ENCODE data around the gene PARN.
"Not testable (repeated sequence)": the region's sequence is repeated elsewhere in the genome, so short reads cannot be mapped to it uniquely, and the experiment has no call there.

The PARN gene

GRCh38 chr16:14450846-14451245 lies 179.2 kb downstream of the PARN start:
- no peak for DNase-seq (ENCODE audit: low read depth)
- no peak overlapping the region for H3K4me3 ChIP-seq (ENCODE audit: low read depth, low read length)

- no peak overlapping the region for H3K4me3 ChIP-seq (ENCODE audit: low read depth, low read length)
- DNase-seq (ENCODE audit: low read depth), result no peak
Observed at GRCh38 chr16:14449790-14450480, 180.1 kb downstream of the PARN start.

GRCh38 chr16:14449334-14449733 lies 180.7 kb downstream of the PARN start:
- DNase-seq (ENCODE audit: low read depth), result no peak
- no peak overlapping the region for H3K4me3 ChIP-seq (ENCODE audit: low read depth, low read length)

DNA sequence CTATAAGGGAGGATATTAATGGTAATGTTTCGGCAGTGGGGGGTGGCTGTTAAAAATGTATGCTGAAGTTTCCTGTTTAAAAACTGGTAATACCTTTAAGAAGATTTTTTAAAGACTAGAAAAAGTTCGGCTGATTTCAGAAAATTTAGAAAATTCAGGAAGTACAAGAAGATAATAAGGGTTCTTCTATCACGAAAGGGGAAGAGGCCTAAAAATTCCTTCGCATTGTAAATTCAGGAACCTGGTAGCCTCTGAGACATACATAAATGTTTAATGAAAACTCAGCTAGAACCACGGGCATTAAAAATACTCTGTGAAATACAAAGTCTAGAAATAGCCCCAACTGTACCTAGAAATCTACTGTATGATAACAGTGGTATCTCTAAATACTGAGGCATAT lies 181.2 kb downstream of the PARN start:
- DNase-seq (ENCODE audit: low read depth), result no peak

DNA sequence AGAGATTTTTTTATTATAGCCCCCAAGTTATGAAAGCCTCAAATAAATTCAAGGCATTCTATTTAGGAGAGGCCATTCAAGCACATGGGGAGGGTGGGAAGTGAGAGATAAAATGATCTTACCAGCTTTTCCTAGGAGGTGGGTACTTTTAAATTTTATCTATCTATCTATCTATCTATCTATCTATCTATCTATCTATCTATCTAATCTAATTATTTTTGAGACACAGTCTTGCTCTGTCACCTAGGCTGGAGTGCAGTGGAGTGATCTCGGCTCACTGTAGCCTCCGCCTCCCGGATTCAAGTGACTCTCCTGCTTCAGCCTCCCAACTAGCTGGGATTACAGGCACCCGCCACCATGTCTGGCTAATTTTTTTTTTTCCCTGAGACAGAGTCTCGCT lies 182.3 kb downstream of the PARN start:
- no peak for DNase-seq (ENCODE audit: low read depth)
- H3K4me3 ChIP-seq (ENCODE audit: low read depth, low read length), result no peak overlapping the region

More for the DNA sequence above, 181.2 kb downstream of the PARN start:
- no peak overlapping the region for H3K4me3 ChIP-seq (ENCODE audit: low read depth, low read length)

GRCh38 chr16:14446796-14447195 lies 183.3 kb downstream of the PARN start:
- H3K4me3 ChIP-seq (ENCODE audit: low read depth, low read length), result no peak overlapping the region
- DNase-seq (ENCODE audit: low read depth), result no peak

DNA sequence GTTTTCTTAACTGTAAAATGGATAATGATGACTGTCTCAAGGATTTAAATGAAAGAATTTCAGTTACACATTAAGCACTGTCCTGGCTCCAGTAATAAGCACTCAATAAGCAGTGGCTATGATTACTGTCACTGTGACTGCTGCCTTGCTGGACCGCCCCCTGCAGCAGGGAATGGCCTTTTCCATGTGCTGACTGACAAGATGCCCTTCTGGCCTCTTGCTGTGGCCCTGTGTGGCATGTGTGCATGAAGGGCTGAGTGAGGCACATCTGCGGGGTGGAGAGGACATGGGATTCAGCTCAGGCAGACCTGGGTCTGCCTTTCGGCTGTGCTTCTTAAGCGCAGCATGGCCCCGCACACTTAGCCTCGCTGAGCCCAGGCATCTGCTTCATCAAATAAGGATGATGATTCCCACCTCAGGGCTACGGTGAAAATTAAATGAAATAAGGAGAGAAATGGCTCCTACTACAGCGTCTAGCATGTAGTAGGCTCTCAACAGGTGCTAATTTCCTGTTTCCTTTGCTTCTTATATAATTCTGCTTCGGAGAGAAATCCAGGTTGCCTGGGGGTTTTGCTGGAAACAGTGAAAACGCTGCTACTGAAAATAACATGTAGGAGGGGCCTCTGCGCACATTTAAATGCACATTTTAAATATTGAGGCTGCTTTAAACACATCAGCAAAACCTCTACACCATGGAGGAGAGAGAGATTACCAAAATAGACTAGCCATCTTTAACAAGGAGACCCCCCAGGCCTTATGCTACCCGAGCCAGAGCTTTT lies 183.9 kb downstream of the PARN start:
- DNase-seq (ENCODE audit: low read depth), result no peak
- H3K4me3 ChIP-seq (ENCODE audit: low read depth, low read length), result no peak overlapping the region

DNA sequence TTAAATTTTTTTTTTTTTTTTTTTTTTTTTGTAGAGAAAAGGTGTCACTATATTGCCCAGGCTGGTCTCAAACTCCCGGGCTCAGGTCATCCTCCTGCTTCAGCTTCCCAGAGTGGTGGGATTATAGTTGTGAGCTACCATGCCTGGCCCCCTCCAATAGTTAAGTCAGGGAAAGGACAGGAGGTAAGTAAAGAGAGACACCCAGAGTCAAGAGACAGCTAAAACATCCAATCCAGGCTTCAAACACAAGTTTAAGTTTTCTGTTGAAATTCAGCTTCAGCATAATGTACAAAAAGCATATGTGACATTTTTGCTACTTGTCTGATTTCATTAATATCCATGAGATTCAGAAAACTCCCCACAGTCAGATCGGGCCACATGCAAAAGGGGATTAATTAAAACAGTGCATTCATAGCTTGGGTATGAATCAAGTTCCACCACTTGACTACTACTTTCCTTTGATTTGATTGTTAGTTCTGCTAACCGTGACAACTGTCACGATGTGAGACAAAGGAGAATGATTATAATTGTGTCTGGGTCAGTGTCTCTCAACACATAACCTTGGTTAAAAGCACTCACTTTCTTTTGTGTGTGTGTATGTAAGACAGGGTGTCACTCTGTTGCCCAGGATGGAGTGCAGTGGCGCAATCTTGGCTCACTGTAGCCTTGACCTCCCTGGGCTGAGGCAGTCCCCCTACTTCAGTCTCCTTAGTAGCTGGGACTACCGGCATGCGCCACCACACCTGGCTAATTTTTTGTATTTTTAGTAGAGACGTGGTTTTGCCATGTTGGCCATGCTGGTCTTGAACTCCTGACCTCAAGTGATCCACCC lies 184.9 kb downstream of the PARN start:
- no peak for DNase-seq (ENCODE audit: low read depth)
- no peak overlapping the region for H3K4me3 ChIP-seq (ENCODE audit: low read depth, low read length)

DNA sequence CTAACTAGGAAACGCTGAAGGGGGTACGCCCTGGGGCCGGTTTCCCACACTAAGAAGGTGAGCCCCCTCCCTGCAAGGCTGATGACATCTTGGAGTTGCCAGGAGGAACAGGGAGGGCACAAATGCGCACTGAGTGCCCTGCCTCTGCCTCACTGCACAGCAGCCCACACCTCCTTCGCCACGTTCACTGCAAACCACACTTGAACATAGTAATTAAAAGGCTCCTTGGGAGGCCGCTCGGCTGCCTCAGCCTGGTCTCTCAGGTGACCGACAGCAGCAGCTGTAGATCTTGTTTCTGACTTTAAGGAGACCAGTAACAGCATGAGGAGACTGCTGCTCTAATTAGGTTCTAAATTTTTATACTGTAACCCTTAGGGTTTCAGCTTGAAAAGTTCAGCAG lies 188.5 kb downstream of the PARN start:
- not testable (repeated sequence) for H3K4me3 ChIP-seq (ENCODE audit: low read depth, low read length); DNase-seq (ENCODE audit: low read depth)

- H3K4me3 ChIP-seq (ENCODE audit: low read depth, low read length), result no peak overlapping the region
- DNase-seq (ENCODE audit: low read depth), result no peak
Observed at GRCh38 chr16:14438256-14438655, 191.8 kb downstream of the PARN start.

- H3K4me3 ChIP-seq (ENCODE audit: low read depth, low read length), result no peak overlapping the region
- DNase-seq (ENCODE audit: low read depth), result no peak
Observed at GRCh38 chr16:14437426-14437825, 192.6 kb downstream of the PARN start.

DNA sequence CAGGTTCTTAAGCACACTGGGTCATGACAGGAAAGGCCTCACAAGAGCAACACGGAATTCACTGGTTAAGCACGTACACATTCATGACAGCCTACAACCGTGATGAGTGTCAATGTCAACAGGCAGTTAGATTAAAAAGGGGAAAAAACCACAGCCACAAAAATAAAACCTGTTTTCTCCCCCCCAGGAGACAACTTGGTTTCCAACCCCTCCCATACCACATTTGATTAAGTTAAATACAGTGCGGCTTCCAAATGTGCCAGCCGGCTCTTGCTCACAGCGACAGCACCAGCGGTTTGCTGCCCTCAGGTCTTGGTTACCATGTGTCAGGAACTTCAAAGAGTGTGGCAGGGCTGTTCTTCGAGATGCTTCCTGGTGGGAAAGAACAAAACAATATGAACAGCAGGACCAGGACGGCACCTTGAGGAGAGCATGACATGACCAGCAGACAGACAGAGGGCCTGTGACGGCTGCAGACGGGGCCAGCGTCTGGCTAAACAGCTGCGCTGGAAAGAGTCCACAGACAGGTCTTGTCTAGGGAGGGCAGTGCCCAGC lies 193.6 kb downstream of the PARN start:
- peak; percentile 42 for DNase-seq (ENCODE audit: low read depth)
- H3K4me3 ChIP-seq (ENCODE audit: low read depth, low read length), result no peak overlapping the region

- no peak for DNase-seq (ENCODE audit: low read depth)
Observed at GRCh38 chr16:14434860-14435259, 195.2 kb downstream of the PARN start.

GRCh38 chr16:14428971-14429637 lies 201.0 kb downstream of the PARN start:
- not testable (repeated sequence) for DNase-seq (ENCODE audit: low read depth); H3K4me3 ChIP-seq (ENCODE audit: low read depth, low read length)

More at GRCh38 chr16:14434860-14435259, 195.2 kb downstream of the PARN start:
- H3K4me3 ChIP-seq (ENCODE audit: low read depth, low read length), result no peak overlapping the region

- no peak overlapping the region for H3K4me3 ChIP-seq (ENCODE audit: low read depth, low read length)
- DNase-seq (ENCODE audit: low read depth), result no peak
Observed at GRCh38 chr16:14428043-14428442, 202.0 kb downstream of the PARN start.

DNA sequence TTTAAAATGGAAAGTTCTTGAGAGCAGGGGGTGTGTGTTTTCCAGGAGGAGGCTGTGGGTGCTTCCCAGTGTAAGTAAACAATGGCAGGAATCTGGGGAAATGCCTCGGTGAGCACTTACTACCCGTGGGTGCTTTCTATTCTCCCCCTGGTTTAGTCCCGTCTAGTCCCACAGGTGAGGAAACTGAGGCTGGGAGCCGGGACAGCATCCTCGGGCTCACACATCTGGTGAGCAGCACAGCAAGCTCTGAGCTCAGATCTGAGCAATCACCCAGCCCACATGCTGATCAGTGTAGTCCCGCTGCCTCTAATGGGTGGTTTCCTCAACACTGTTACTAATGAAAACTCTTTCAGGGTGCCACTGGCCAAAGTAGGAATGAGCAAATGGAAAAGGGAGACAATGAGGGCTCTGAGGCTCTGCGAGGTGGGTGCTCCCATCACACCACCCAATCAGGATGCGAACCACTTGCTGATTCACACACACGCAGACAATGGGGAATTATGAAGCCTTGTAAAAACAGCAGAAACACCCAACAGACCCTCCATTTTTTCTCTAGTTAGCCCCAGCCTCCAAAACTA lies 202.6 kb downstream of the PARN start:
- DNase-seq (ENCODE audit: low read depth), result no peak
- H3K4me3 ChIP-seq (ENCODE audit: low read depth, low read length), result no peak overlapping the region

DNA sequence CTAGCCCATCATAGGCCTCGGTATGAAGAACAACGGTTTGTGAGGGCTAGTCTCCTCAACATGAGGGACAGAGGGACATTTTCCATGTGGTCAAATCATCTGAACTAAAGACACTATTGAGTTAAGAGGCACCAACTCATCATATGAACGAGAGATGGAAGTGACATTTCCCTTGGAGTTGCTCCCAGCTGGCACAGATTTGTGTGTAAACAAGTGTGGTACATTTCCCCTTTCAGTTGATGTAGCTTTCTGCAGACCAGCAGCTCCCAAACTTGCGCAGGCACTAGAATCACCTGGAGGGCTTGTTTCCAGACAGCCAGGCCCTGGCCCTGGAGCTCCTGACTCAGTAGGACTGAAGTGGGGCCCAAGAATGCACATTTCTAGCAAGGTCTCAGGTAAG lies 205.5 kb downstream of the PARN start:
- no peak for DNase-seq (ENCODE audit: low read depth)
- H3K4me3 ChIP-seq (ENCODE audit: low read depth, low read length), result no peak overlapping the region

GRCh38 chr16:14423344-14423743 lies 206.7 kb downstream of the PARN start:
- no peak for DNase-seq (ENCODE audit: low read depth)
- no peak overlapping the region for H3K4me3 ChIP-seq (ENCODE audit: low read depth, low read length)
